Measurements from ENCODE around the gene ACTG2. TPM values are rescaled to one million over a fixed set of nuclear protein-coding genes. Genes with fewer than 3 reads are reported as not detected.

Gene ACTG2
- total RNA-seq, 1 experiment from 2014 or later: 0.23 TPM

GRCh38 chr2:73919596-73920228 is 26.9 kb downstream of the ACTG2 start:
- Histone ChIP-seq H3K4me1 (ENCODE audit: control insufficient read depth, insufficient read depth, low read length) (no peaks in the 10 kb centered on the region), H3K4me3 (ENCODE audit: low read depth in 2 of 2, low read length in 2 of 2) (no peak overlapping the region), H3K27me3 (ENCODE audit: control insufficient read depth, insufficient read depth, low read length) (no peaks in the 10 kb centered on the region), H3K27ac (ENCODE audit: low read length) (no peak overlapping the region), H3K9me3 (ENCODE audit: control insufficient read depth, insufficient read depth, low read depth, low read length) (no peaks in the 10 kb centered on the region), H3K36me3 (ENCODE audit: control insufficient read depth, insufficient read depth, low read length) (no peaks in the 10 kb centered on the region)
- no peak for ATAC-seq
- ChIA-PET POLR2A (no interaction called here), CTCF (no interaction called here)
- DNase-seq (ENCODE audit: low read depth, low spot score): no peak
- no peak for TF ChIP-seq SIN3A (IDR thresholded peaks at IDR 0.05; ENCODE audit: borderline replicate concordance, insufficient read depth, low read depth, low read length)
- no peak for TF ChIP-seq REST (IDR thresholded peaks at IDR 0.05; ENCODE audit: insufficient read depth in 1 of 2, low read depth in 2 of 2, low read length in 1 of 2)
- no peak for TF ChIP-seq CTCF (IDR thresholded peaks at IDR 0.05)
- no peak for TF ChIP-seq POLR2AphosphoS5 (IDR thresholded peaks at IDR 0.05; ENCODE audit: low read depth, low read length)
- TF ChIP-seq TCF7L2 (IDR thresholded peaks at IDR 0.05; ENCODE audit: low read depth, low read length): no peak
- in situ Hi-C loops (cut with HindIII; ENCODE audit: low pct_unique_long_range_greater_than_20kb, low sequenced_read_pairs): no loop called here
- intact Hi-C loops (cut with micrococcal nuclease; ENCODE audit: unreplicated experiment): no loop called here
- BruUV-seq (replicated peaks): no TSS peak

- Histone ChIP-seq H3K9me3 (ENCODE audit: control insufficient read depth, insufficient read depth, low read depth, low read length) (no peaks in the 10 kb centered on the region), H3K27me3 (ENCODE audit: control insufficient read depth, insufficient read depth, low read length) (no peaks in the 10 kb centered on the region), H3K27ac (ENCODE audit: low read length) (no peak overlapping the region), H3K4me1 (ENCODE audit: control insufficient read depth, insufficient read depth, low read length) (peaks cover 1% of the 10 kb centered on the region; the same call in 1 of the 2 replicates), H3K36me3 (ENCODE audit: control insufficient read depth, insufficient read depth, low read length) (no peaks in the 10 kb centered on the region), H3K4me3 (ENCODE audit: low read depth in 2 of 2, low read length in 2 of 2) (no peak overlapping the region)
- DNase-seq (ENCODE audit: low read depth, low spot score) (no peak), ATAC-seq (peak; percentile 62; the same call in 1 of the 2 replicates)
- no peak; the same call in 1 of the 2 replicates for TF ChIP-seq CTCF (IDR thresholded peaks at IDR 0.05)
- no peak for TF ChIP-seq TCF7L2 (IDR thresholded peaks at IDR 0.05; ENCODE audit: low read depth, low read length)
- ChIA-PET POLR2A (interaction anchor here (0.6 kb wide), 1 partner anchor 173 kb away, joined by 3 read pairs; no protein-coding TSS in a partner anchor), CTCF (no interaction called here)
- no TSS peak for BruUV-seq (replicated peaks)
- in situ Hi-C loops (cut with HindIII; ENCODE audit: low pct_unique_long_range_greater_than_20kb, low sequenced_read_pairs) (no loop called here), intact Hi-C loops (cut with micrococcal nuclease; ENCODE audit: unreplicated experiment) (no loop called here)
Measured at GRCh38 chr2:73920577-73921545, 28.1 kb downstream of the ACTG2 start.

Measured in Panc1 (cell line).